NCI-H2227 treated with DMSO at 0.1 percent for 48 hours (cell line): ENCODE results near the gene PCDH1.
"Not testable (repeated sequence)": the region's sequence is repeated elsewhere in the genome, so short reads cannot be mapped to it uniquely, and the experiment has no call there.

ENCODE experiments used
- DNase-seq: peaks from one replicate; lab custom pipeline; 2025; lab: John Stamatoyannopoulos, UW

Gene PCDH1

GRCh38 chr5:141834331-141834730 is 43.9 kb downstream of the PCDH1 start:
- no peak for DNase-seq

DNA sequence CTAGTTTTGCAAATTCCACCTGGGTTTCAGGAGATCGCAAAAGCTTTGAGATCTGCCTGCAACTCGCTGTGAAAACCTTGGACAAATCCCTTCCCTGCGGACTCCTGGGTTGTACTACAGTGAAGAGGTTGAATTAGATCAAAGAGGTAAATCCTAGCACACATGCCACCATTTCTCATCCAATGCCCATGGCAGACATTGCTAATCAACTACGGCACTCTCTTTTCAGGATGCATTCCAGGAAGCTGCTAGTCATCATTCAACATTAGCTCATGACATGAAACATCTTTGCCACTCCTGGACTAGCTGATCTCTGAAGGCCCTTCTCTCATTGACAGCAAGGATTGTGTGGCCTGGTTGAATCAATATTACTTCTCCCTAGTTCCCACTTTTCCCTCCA is 46.1 kb downstream of the PCDH1 start:
- no peak for DNase-seq

GRCh38 chr5:141828162-141828561 is 50.0 kb downstream of the PCDH1 start:
- no peak for DNase-seq

DNA sequence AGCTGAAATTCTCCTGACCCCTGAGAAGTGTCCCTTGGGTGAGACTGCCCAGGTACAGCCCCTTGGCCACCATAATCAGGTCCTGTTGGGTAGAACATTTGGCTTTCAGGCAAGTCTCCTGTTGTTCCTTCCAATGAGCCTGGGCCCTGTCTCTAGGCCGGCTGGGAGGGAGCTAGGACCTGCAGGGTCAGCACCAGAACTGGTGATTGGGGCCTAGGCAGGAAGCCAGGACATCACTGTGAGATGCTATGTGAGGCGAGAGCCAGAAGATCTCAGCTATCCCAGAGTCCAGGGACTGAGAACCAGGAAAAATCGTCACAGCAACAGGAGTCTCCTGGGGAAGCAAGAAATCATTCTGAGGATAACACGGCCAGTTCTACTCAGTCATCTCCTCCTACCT is 51.5 kb downstream of the PCDH1 start:
- no peak for DNase-seq

DNA sequence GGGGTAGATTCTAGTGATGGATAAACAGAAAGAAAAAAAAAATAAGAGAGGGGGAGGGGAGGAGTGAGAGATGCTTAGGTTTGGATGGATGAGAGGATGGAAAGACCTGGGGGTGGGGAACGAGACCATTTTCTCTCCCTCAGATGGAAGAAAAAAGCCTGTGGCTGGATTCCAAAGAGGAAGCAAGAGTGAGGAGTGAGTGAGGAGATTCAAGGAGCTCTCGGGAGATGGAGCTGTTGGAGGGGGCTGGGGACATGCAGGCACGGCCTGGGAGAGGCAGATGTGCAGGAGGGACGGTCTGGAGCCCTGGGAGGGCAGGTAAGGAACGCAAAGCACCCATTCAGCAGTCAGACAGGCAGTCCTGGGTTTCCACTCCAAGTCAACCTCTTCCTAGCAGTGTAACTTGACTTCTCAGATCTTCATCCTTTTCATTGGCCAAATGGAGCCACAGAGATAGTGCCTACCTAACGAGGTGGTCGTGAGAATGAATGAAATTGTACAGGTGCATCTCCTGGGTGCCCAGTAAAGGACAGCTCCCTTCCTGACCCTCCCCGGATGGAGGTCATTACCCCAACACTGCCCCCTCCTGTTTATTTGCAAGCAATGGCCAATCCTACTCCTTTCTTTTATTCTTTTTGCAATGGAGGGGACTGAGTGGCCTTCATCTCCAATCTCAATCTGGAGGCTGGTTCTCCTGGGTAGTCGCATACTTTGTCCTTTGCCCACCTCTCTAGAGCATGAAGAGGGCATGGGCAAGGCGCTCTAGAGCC is 52.2 kb downstream of the PCDH1 start:
- DNase-seq, result peak; percentile 74

- peak; percentile 74 for DNase-seq
These were observed 53.0 kb downstream of the PCDH1 start for GRCh38 chr5:141825241-141825671.

GRCh38 chr5:141824717-141825116 is 53.5 kb downstream of the PCDH1 start:
- no peak for DNase-seq

GRCh38 chr5:141823056-141823455 is 55.2 kb downstream of the PCDH1 start:
- DNase-seq, result no peak

DNA sequence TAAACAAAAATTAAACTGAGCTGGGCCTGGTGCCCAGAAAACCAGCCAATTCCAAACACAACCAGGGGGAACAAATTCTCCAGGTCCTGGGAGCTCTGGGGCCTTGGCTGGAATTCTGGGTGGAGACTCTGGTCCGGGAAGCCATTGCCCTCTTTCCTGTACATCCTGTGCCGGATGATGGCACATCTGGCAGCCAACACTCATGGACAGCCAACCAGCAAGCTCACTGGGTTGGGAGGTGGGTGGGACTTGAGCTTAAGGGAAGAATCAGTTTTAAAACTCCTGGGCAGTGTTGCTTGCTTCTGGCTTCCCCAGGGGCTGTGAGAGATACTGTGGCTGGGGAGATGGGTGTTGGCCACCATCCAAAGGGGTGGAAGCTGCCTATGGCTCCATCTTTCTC is 56.1 kb downstream of the PCDH1 start:
- no peak for DNase-seq

- DNase-seq, result no peak
These were observed 56.7 kb downstream of the PCDH1 start for GRCh38 chr5:141821430-141821925.

DNA sequence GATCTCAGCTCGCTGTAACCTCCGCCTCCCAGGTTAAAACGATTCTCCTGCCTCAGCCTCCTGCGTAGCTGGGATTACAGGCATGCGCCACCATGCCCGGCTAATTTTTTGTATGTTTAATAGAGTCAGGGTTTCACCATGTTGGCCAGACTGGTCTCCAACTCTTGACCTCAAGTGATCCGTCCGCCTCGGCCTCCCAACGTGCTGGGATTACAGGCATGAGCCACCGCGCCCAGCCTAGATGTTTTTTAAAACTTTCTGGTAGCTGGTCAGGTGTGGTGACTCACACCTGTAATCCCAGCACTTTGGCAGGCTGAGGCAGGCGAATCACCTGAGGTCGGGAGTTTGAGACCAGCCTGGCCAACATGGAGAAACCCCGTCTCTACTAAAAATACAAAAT is 57.5 kb downstream of the PCDH1 start:
- DNase-seq, result not testable (repeated sequence)

DNA sequence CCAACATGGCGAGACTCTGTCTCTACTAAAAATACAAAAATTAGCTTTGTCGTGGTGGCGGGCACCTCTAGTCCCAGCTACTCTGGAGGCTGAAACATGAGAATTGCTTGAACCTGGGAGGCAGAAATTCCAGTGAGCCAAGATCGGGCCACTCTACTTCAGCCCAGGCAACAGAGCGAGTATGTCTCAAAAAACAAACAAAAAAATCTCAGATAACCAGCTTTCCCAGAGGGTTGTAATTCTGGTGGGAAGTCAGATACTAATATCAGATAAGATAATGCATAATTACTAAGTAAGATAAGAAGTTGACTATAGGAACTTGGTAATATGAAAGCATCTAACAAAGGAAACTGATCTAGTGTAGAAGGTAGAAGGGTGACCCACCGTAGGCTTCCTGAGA is 60.6 kb downstream of the PCDH1 start:
- no peak for DNase-seq

DNA sequence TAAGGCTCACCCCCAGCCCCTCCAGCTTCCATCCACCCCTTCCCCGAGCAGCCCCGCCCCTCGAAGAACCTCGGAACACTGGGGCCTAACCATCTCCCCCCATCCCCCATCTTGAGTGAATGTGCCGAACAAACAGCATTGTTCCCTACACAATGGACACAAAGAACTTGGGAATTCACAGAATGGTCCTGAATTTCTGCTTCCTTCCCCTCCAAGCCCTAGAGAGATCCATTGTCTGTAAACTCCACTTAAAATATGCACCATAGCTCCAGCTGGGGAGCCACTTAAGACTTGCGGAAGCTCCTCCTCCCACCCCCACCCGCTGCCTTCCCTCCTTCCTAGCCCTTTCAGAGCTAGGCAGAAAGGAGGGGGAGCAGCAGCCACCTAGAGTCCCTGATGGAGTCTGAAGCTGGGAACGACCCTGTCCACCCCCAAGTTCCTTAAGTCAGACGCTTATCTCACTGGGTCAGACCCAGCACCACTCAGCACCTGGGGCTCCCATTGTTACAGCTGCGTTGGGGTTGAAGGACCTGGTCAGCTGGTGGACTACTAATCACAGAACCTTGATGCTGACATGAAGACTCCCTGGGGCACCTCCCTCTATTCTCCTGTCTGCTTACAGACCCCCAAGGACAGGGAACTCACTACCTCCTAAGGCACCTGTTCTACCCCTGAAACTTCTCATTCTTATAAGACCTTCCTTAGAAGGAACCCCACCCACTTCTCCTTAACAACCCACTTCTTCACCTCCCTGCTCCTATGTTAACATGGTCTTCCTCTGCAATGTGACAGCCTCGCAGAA is 61.4 kb downstream of the PCDH1 start:
- DNase-seq, result peak; percentile 28

GRCh38 chr5:141815796-141816180 is 62.4 kb downstream of the PCDH1 start:
- no peak for DNase-seq

DNA sequence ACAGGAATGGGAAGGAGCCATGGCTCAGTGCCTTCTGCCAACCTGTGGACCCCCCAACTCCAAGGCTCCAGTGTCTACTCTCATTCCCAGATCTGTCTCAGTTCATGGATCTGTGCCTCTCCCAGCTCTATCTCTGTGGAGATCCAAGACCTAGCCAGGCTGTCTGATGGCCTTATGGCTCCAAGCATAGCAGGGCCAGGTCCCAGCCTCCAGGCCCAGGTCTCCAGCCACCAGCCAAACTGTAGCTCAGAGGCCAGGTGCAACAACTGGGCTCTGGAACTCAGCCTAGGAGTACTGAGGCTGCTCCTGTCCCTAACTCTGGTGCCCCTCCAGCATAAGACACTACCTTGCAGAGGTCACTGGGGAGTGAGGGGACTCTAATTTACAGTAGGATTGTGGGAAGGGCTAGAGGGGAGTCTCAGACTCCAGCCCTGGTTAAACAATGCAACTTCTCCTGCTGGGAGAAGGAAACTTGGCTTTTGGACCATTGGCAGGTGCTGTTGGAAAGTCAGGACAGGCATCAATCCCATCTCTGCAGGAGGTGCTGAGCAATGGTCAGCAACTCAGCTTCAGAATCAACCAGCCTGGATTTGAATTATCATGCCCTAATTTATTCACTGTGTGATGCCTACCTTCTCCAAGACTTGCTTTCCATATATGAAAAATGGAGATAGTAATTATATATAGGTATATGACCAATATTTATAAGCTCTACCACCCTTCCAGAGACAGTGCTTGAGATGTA is 63.0 kb downstream of the PCDH1 start:
- no peak for DNase-seq

- DNase-seq, result peak; percentile 14
These were observed 63.9 kb downstream of the PCDH1 start for GRCh38 chr5:141814064-141814964.

GRCh38 chr5:141812512-141812911 is 65.7 kb downstream of the PCDH1 start:
- DNase-seq, result no peak

DNA sequence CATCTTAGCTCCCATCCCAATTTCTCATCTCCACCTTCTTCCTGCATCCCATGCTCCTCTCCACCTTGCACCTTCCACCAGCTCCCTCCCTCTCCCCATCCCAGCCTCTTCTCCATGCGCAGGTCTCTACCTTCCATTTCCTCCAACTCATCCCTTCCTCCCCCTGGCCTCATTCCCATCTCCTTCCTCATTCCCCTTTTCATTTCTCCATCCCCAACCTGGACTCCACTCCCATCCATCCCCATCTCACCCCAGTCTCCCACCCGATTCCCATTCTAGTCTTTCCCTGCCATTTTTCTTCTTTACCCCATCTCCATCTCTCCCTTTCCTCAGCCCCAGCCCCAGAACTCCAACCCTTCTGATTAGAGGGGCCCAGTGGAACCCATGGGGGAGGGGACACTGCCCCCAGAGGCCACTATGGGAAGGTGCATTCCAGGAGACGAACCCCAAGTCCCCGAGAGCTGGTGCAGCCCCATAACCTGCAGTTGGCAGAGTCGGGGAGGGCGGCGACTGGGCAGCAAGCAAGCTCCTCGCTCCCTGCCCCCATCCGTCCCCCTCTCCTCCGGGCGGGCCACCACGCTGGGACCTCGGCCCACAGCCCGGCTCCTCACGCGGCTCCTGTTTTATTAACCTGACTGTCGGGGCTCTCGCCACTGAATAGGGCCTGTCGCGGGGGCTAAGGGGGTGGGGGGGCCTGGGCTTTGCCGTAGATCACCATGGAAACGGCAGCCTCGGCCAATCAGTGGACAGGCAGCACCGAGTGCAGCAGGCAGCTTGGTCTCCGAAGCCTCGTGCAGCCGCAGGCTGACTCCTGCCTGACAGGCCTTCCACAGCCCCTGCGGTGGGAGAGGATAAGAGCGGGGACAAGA is 66.7 kb downstream of the PCDH1 start:
- peak; percentile 68 for DNase-seq

GRCh38 chr5:141810702-141811101 is 67.5 kb downstream of the PCDH1 start:
- DNase-seq, result no peak

DNA sequence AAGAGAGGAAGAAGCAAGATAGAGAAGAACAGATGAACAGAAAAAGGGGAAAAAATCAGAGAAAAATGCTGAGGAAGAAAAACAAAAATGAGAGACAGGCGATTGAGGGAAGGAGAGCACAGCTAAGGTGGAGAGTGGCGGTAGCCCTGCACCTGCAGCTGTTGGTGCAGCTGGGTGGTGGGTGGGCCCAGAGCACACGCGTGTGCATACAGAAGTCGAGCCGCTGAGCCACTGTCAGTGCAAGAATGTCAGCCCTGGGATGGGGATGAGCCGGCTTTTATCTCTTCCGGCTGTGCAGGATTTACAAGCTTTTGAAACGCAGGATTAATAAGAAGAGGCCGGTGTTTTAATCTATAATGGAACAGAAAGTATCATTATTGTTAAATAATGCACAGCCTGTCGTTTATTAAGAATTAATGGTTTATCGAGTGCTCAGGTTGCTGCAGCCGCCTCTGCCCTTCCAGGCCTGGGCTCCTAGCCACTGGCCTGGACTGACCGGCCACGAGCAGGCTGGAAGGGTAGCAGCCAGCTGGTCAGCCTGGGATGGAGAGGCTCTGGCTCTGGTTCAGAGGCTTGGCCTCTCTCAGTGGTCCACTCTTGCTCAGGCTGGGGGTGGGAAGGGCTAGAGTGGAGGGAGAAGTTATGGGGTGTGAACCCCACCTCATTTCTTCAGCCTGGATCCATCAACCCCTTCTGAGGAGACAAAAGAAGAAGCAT is 68.7 kb downstream of the PCDH1 start:
- DNase-seq, result no peak
